ENCODE measurements around the gene PRR3.

The PRR3 gene

DNA sequence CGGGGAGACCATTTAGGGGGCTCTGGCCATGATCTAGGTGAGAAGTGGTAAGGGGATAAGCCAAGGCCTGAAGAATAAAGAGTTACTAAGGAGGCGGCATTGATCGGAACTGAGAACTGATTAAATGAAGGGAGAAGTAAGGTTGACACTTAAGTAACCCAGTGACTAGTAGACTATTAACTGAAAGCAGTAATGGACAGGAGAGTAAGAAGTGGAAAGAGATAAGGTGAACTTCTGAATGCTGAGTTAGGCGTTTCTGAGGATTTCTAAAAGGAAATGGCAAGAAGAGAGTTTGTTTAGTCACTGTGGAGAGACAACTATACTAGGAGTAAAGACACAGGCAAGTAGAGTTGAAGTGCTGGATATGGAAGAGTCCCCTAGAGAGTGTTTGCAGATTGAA lies 16.0 kb downstream of the PRR3 start:
- DNase-seq = no peak

GRCh38 chr6:30578051-30578450 lies 21.0 kb downstream of the PRR3 start:
- no peak for DNase-seq

DNA sequence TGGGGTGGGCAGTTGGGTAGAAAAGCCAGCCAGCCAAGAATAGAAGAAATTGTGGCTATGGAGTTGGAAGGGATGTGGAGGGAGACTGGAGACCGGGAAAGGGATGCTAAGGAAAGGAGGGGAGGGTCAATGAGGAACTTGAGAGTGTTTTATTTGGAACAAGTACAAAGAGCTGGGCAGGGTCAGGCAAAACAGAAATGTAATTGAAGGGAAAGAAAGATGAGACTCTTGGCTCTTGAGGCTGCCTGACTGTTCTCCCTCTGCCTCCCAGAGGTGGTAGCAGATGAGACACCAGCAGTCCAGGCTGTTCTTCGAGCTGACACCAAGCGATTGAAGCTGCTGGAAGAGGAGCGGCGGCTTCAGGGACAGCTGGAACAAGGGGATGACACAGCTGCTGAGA lies 26.8 kb downstream of the PRR3 start:
- no peak for DNase-seq

- no peak for DNase-seq
These were observed 32.8 kb downstream of the PRR3 start for GRCh38 chr6:30589754-30590358.

GRCh38 chr6:30590509-30590908 lies 33.4 kb downstream of the PRR3 start:
- no peak for DNase-seq

- DNase-seq = no peak
These were observed 33.9 kb downstream of the PRR3 start for GRCh38 chr6:30591008-30591407.

- no peak for DNase-seq
These were observed 35.2 kb downstream of the PRR3 start for GRCh38 chr6:30592287-30592686.

DNA sequence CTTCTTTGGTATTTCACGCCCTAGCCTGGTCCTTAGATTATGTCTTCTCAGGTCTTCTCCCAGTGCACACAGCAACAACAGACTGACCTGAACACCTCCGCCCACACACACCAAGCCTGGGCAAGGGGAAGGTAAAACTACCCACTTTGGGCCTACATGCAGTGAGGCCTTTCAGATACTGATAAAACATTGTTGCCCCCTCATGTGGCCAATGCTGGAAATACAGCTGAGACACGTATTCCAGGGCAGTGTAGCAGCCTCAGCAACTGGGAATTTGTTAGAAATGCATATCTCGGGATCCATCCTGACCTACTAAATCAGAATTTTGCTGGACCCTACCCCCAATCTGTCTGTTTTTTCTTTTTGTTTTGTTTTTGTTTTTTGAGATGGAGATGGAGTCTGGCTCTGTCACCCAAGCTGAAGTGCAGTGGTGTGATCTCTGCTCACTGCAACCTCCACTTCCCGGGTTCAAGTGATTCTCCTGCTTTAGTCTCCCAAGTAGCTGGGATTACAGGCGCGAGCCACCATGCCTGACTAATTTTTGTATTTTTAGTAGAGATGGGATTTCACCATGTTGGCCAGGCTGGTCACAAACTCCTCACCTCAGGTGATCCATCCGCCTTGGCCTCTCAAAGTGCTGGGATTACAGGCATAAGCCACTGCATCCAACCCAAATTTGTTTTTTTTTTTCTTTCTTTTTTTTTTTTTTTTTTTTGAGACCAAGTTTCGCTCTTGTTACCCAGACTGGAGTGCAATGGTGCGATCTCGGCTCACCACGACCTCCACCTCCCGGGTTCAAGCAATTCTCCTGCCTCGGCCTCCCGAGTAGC lies 40.4 kb downstream of the PRR3 start:
- DNase-seq = peak; percentile 64

DNA sequence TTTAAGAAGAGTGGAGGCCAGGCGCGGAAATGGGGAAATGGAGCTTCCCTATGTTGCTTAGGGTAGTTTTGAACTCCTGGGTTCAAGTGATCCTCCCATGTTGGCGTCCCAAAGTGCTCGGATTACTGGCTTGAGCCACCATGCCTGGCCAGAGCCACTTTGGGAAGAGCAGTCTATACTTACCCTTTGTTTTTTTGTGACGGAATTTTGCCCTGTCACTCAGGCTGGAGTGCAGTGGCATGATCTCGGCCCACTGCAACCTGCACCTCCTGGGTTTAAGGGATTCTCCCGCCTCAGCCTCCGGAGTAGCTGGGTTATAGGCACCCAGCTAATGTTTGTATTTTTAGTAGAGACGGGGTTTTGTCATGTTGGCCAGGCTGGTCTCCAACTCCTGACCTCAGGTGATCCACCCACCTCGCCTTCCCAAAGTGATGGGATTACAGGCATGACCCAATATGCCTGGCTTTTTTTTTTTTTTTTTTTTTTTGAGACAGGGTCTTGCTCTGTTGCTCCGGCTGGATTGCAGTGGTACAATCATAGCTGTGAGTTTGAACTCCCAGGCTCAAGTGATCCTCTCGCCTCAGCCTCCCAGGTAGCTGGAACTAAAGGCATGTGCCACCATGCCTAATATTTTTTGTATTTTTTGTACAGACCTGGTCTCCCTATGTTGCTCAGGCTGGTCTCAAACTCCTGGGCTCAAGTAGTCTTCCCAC lies 42.0 kb downstream of the PRR3 start:
- DNase-seq = no peak

DNA sequence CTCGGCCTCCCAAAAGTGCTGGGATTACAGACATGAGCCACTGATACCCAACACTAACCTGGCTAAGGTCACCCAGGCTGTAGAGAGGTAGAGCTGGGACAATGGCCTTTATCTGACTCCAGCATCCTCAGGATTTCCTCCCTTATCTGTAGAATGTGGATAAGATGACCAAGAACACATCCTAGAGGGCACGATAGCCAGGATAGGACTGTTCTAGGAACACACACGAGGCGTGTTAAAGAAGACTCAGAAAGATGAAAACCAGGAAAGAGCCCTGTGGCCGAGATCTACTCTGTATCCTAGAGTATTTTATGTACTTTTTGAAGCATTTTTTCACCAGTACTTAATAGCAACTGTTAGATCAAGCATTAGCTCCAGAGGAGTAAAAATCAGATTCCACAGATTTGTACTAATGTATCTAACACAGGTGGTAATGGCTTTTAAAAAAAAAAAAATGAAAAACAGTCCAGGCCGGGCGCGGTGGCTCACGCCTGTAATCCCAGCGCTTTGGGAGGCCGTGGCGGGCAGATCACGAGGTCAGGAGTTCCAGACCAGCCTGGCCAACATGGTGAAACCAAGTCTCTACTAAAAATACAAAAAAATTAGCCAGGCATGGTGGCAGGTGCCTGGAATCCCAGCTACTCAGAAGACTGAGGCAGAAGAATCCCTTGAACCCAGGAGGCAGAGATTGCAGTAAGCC lies 42.7 kb downstream of the PRR3 start:
- DNase-seq = no peak

DNA sequence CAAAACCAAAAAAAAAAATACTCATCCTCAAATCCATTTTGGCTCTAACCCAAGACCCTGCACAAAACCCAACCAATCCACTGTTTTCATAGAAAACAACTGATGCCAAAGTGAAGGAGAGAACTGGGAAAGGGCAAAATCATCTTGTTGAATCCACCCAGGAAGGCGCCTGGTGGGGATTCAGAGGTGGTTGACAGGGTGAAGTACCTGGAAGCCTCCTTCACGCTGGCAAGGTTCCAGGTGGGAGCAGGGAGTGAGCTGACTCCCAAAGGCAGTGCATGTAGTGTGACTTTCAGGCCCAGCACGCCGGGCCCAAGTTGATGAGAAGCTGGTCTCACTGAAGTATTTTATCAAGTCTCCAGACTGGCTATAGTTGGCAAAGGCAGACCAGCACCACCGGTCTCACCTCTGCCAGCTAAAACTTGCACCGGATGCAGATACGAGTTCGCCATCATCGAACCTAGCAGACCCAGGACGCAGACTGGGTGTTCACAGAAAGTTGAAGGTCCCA lies 43.4 kb downstream of the PRR3 start:
- DNase-seq = no peak

DNA sequence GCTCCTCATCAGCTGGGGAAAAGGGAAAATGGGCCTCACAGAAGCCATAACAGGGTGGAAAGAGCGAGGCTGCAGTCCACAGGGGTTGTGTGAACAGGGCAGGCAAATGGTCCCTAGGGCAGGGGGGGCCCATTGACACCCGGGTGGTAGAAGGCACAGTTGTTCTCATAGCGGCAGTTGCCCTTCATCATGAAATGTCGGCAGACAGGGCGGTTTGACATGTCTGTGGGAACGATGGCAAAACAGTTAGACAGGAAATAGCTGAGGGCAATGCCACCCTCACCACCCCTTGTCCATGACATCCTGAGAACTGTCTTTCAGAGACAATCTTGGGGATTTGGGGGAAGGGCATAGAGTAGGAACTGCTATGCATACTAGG lies 44.3 kb downstream of the PRR3 start:
- no peak for DNase-seq

- DNase-seq = no peak
These were observed 44.9 kb downstream of the PRR3 start for GRCh38 chr6:30601815-30602641.

DNA sequence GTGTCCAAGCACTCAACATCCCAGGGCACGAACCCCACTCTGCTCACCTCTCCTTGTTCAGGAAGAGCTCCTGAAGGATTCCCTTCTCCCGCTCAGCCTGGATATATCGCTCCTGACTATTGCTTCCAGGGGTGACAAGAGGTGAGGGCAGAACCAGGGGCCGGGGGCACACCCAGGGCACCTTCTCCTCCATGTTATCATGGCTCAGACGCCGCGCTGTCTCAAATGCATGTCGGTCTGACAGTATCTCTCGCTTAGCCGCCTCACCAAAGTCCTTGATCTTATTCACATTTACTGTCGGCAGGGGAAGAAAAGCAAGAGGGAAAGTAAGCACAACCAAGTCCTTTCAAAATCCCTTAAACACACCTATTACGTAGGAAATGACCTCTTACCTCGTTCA lies 46.9 kb downstream of the PRR3 start:
- no peak for DNase-seq

GRCh38 chr6:30610065-30610464 lies 53.0 kb downstream of the PRR3 start:
- DNase-seq = no peak

- no peak for DNase-seq
These were observed 54.2 kb downstream of the PRR3 start for GRCh38 chr6:30611150-30611855.

GRCh38 chr6:30611856-30612194 lies 54.7 kb downstream of the PRR3 start:
- DNase-seq = no peak

DNA sequence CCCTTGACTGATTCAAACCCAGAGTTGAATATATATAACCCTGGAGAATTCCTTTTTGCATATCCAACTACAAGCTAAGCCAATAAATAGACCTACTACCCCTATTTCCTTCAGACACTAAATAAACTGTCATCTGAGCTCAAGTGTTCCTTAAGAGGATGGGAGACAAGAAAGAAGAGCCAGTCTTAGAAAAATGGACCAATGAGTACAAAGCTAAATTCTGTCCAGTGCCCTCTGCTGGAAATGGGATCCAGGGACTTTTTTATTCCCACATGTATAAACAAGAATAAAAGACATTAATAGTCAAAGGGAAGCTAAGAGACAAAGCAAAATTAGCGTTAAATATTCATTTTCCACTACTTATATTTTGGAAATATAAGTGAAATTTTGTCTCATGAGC lies 55.1 kb downstream of the PRR3 start:
- DNase-seq = no peak

GRCh38 chr6:30612687-30613248 lies 55.7 kb downstream of the PRR3 start:
- DNase-seq = no peak
